A549 (cell line): Measurements from ENCODE around the gene TEX264. TPM values are rescaled to one million over a fixed set of nuclear protein-coding genes. Genes with fewer than 3 reads are reported as not detected.

Experiments used
- ATAC-seq, 2 experiments: fragments of 200-7000 bp in 1 of 2; fragments of >200 bp in 1 of 2; cut with Nextera tagmentation in 1 of 2; cut with Tn5 transposase in 1 of 2; 3 replicates each; pipeline versions ENCODE4 v1.8.0 to v1.9.1; 2018 to 2020; ENCODE audit warnings: mild to moderate bottlenecking in 1 of 2, moderate library complexity in 1 of 2
- CTCF ChIA-PET: fragments of 300-600 bp; sonication (Branson Sonifier 250); formaldehyde crosslinking; extraction: SDS; loops from one replicate; lab custom pipeline; 2021; ENCODE audit warnings: antibody characterized with exemption, inconsistent platforms; lab: Yijun Ruan, JAX
- POLR2A ChIA-PET: fragments of 350-600 bp; formaldehyde crosslinking; extraction: SDS; loops from one replicate; lab custom pipeline; 2021; ENCODE audit warnings: antibody characterized with exemption, inconsistent platforms; lab: Yijun Ruan, JAX
- DNase-seq, 2 experiments: peaks; one replicate each; pipeline versions ENCODE4 v3.0.0 to v3.0.0-alpha.2; 2011 to 2016; ENCODE audit warnings: low read depth in 1 of 2, low spot score in 1 of 2
- FAIRE-seq: peaks from 2 replicates; lab custom pipeline; 2011; peaks lifted over from hg19 to GRCh38; lab: Jason Lieb, UNC
- H3K27ac ChIP-seq, 2 experiments: fragments of >200 bp; sonication (Bioruptor Twin); formaldehyde crosslinking; 3 replicates each; pipeline ENCODE4 v1.5.1; 2016 to 2017
- H3K4me1 ChIP-seq: fragments of >200 bp; sonication (Bioruptor Twin); formaldehyde crosslinking; 3 replicates; pipeline ENCODE4 v1.6.1; 2016
- H3K4me2 ChIP-seq: fragments of >200 bp; sonication (Bioruptor Twin); formaldehyde crosslinking; 3 replicates; pipeline ENCODE4 v1.6.1; 2016
- H3K4me3 ChIP-seq: fragments of >200 bp; sonication (Bioruptor Twin); formaldehyde crosslinking; 3 replicates; pipeline ENCODE4 v1.5.1; 2016
- H3K9me3 ChIP-seq: fragments of >200 bp; sonication (Bioruptor Twin); formaldehyde crosslinking; 3 replicates; pipeline ENCODE4 v1.6.1; 2016
- BHLHE40 ChIP-seq: IDR thresholded peaks from 2 replicates; pipeline ENCODE4 v1.6.1; 2012; ENCODE audit warnings: low read depth, low read length, inconsistent platforms
- CHD4 ChIP-seq: fragments of 200-600 bp; sonication (generic); IDR thresholded peaks from 2 replicates; pipeline ENCODE4 v1.6.1; 2016; ENCODE audit warnings: antibody characterized with exemption, mild to moderate bottlenecking, borderline replicate concordance
- EHF ChIP-seq: fragments of 250-450 bp; sonication (Bioruptor Pico); IDR thresholded peaks from 2 replicates; pipeline ENCODE4 v1.5.0; 2020; ENCODE audit warnings: mild to moderate bottlenecking
- FOSL2 ChIP-seq, 2 experiments: fragments of 450-650 bp in 1 of 2; fragments of >200 bp in 1 of 2; sonication (Bioruptor Twin) in 1 of 2; formaldehyde crosslinking; IDR thresholded peaks; 2 replicates each; pipeline versions ENCODE4 v1.5.0 to v1.6.1; 2016 to 2020; ENCODE audit warnings: mild to moderate bottlenecking in 1 of 2, moderate library complexity in 1 of 2
- JUN ChIP-seq, 2 experiments: fragments of >200 bp; sonication (Bioruptor Twin); formaldehyde crosslinking; IDR thresholded peaks; 2 replicates in 1 of 2; 3 replicates in 1 of 2; pipeline ENCODE4 v1.6.1; 2016 to 2017
- JUNB ChIP-seq: fragments of >200 bp; sonication (Bioruptor Twin); formaldehyde crosslinking; IDR thresholded peaks from 2 replicates; pipeline ENCODE4 v1.6.1; 2016
- MYC ChIP-seq: IDR thresholded peaks from 2 replicates; pipeline ENCODE4 v1.6.1; 2012; ENCODE audit warnings: mild to moderate bottlenecking, inconsistent platforms, low read length, improper control_type of control experiment, borderline replicate concordance
- NR3C1 ChIP-seq: fragments of >200 bp; sonication (Bioruptor Twin); formaldehyde crosslinking; IDR thresholded peaks from 3 replicates; pipeline ENCODE4 v1.6.1; 2017
- POLR2A ChIP-seq: IDR thresholded peaks from 2 replicates; pipeline ENCODE4 v1.6.1; 2012; ENCODE audit warnings: mild to moderate bottlenecking, low read length
- RAD21 ChIP-seq, 2 experiments: fragments of >200 bp in 1 of 2; sonication (Bioruptor Twin) in 1 of 2; formaldehyde crosslinking in 1 of 2; IDR thresholded peaks in 1 of 2; conservative IDR thresholded peaks in 1 of 2; 2 replicates in 1 of 2; 3 replicates in 1 of 2; pipeline ENCODE4 v1.6.1; 2012 to 2018; ENCODE audit warnings: inconsistent platforms in 1 of 2
- RCOR1 ChIP-seq: fragments of 150-350 bp; IDR thresholded peaks from 2 replicates; pipeline ENCODE4 v1.6.1; 2014; ENCODE audit warnings: antibody characterized with exemption, low read length, low read depth
- SREBF2 ChIP-seq: fragments of 450-650 bp; IDR thresholded peaks from 2 replicates; pipeline ENCODE4 v1.6.1; 2014; ENCODE audit warnings: mild to moderate bottlenecking, moderate library complexity
- TP53 ChIP-seq: fragments of 250-450 bp; sonication (Bioruptor Pico); IDR thresholded peaks from 2 replicates; pipeline ENCODE4 v1.5.0; 2021; ENCODE audit warnings: mild to moderate bottlenecking, moderate library complexity
- ZSCAN20 ChIP-seq: fragments of 250-450 bp; sonication (Bioruptor Pico); IDR thresholded peaks from 2 replicates; pipeline ENCODE4 v1.8.0; 2022; ENCODE audit warnings: mild to moderate bottlenecking, moderate library complexity
- WGBS: methylation state at CpG from one replicate; pipeline ENCODE4 v1.1.6; 2017; ENCODE audit errors: missing lambda C conversion rate; 5-methylcytosine and 5-hydroxymethylcytosine counted together
- polyA plus RNA-seq, 4 experiments: library from polyadenylated mRNA; depleted of rRNA in 3 of 4; stranded (reverse); fragments of >200 nt; fragmentation: RNase III in 1 of 4; extraction: RNeasy Plus Mini Kit Qiagen cat#74134 plus additional on column Dnase treatment in 1 of 4; gene quantifications; 2 replicates in 3 of 4; 3 replicates in 1 of 4; pipeline ENCODE4 v1.2.3, GENCODE V29; 2011 to 2017
- TF ChIP-seq, protein P1 (sequence below): fragments of 150-350 bp; IDR thresholded peaks from 2 replicates; pipeline ENCODE4 v1.6.1; 2014; ENCODE audit warnings: low read depth, mild to moderate bottlenecking, low read length
- TF ChIP-seq, protein P2 (sequence below): fragments of 250-450 bp; sonication (Bioruptor Pico); IDR thresholded peaks from 2 replicates; pipeline ENCODE4 v1.5.0; 2020; ENCODE audit warnings: low read depth, mild to moderate bottlenecking, moderate library complexity
- TF ChIP-seq, protein P3 (sequence below): fragments of >200 bp; sonication (Bioruptor Twin); formaldehyde crosslinking; IDR thresholded peaks from 3 replicates; pipeline ENCODE4 v1.6.1; 2016
- TF ChIP-seq, protein P4 (sequence below): fragments of 450-650 bp; IDR thresholded peaks from 2 replicates; pipeline ENCODE4 v1.6.1; 2014; ENCODE audit warnings: antibody characterized with exemption

Gene TEX264
- polyA plus RNA-seq, 2 of the 4 experiments (the other 2 are of a cell fraction): 47.9 to 54.7 TPM

DNA sequence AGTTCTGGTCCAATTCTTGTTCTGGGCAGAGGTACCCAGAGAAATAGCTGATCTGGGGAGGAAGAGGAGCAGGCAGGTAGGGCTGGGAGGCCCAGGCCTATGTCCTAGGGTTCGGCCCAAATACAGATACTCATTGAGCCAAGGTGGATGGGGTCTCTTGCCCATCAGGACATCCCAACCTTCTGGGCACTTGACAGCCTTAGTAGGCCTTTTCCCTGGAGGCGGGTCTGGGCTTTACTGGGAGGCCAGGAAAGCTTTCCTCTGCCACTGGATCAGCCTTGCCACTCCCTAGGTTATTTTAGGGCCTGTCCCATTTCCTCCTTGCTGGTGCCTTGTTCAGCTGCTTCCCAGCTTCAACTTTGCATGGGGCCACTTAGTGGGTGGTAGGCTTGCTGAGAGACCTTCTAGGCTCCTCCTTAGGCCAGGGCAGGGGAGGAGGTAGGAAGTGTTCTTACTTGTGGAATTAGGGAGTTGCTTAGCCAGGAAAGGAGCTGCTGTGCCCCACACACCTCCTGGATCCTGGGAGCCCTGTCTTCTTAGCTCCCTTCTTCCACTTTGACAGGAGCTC lies 9.7 kb downstream of the TEX264 start:
- POLR2A ChIA-PET: no interaction called here
- peaks cover 4% of the 10 kb centered on the region; the same call in 1 of the 3 replicates for H3K4me1 ChIP-seq
- no peaks in the 10 kb centered on the region for H3K9me3 ChIP-seq
- DNase-seq (no peak), FAIRE-seq (no peak), ATAC-seq (no peak)
- no peak overlapping the region for H3K27ac ChIP-seq
- H3K4me3 ChIP-seq: no peak overlapping the region
- H3K4me2 ChIP-seq: no peak overlapping the region
- WGBS: 94% methylated on average over 2 of the region's 2 CpGs
- TF ChIP-seq RAD21 (conservative IDR thresholded peaks at IDR 0.05 in 1 of 2, IDR thresholded peaks at IDR 0.05 in 1 of 2): no peak
- TF ChIP-seq, all 56 proteins: peak for 0
- CTCF ChIA-PET: interaction anchor here (1.0 to 7.3 kb wide), 14 partner anchors 8 to 292 kb away, joined by 3 to 115 read pairs (median 13); partner anchors contain the start of genes DCAF1, GRM2 and RAD54L2

DNA sequence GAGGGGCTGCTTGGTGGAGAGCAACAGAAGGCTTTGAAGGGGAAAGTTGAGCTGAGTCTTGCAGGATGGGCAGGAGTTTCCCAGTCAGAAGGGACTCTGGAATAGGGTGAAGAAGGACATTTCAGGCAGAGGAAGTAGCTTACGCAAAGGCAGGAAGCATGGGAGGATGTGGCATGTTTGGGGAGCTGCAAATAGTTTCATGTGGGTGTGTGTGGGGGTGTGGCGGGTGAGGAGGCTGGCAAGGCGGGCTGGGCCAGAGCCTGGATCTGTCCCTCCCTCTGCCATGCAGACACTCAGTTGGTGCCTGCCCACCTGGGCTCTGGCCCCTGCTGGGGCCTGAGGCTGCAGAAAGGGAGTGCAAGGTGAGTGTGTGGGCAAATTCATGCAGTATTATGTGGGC lies 10.4 kb downstream of the TEX264 start:
- WGBS: 96% methylated on average over 3 of the region's 3 CpGs
- peak in 1 of 2 experiments; percentile 15; a peak in 3 of 6 replicates for ATAC-seq
- Histone ChIP-seq H3K4me3 (no peak overlapping the region), H3K4me2 (no peak overlapping the region), H3K9me3 (no peaks in the 10 kb centered on the region), H3K27ac (no peak overlapping the region), H3K4me1 (peaks cover 4% of the 10 kb centered on the region; the same call in 1 of the 3 replicates)
- POLR2A ChIA-PET: interaction anchor here (1.2 to 1.5 kb wide), 2 partner anchors 179 to 182 kb away, joined by 3 to 10 read pairs; partner anchors contain the start of gene DCAF1
- no peak for DNase-seq
- CTCF ChIA-PET: interaction anchor here (0.6 to 7.3 kb wide), 30 partner anchors 9 to 299 kb away, joined by 3 to 115 read pairs (median 5); partner anchors contain the start of genes DCAF1, GRM2, IQCF6 and RAD54L2
- no peak for FAIRE-seq
- TF ChIP-seq BHLHE40 (no peak), NR3C1 (no peak), SREBF2 (no peak), JUN (IDR thresholded peaks at IDR 0.05) (no peak), CHD4 (no peak), RAD21 (conservative IDR thresholded peaks at IDR 0.05 in 1 of 2, IDR thresholded peaks at IDR 0.05 in 1 of 2) (no peak), POLR2A (no peak), TP53 (CRISPR knock-in tag) (no peak), RCOR1 (no peak), JUNB (no peak), FOSL2 (IDR thresholded peaks at IDR 0.05) (no peak), FOSL2 (CRISPR knock-in tag; IDR thresholded peaks at IDR 0.05) (no peak), ZSCAN20 (CRISPR knock-in tag) (no peak), EHF (CRISPR knock-in tag) (no peak), MYC (no peak)
- TF ChIP-seq, protein P1, sequence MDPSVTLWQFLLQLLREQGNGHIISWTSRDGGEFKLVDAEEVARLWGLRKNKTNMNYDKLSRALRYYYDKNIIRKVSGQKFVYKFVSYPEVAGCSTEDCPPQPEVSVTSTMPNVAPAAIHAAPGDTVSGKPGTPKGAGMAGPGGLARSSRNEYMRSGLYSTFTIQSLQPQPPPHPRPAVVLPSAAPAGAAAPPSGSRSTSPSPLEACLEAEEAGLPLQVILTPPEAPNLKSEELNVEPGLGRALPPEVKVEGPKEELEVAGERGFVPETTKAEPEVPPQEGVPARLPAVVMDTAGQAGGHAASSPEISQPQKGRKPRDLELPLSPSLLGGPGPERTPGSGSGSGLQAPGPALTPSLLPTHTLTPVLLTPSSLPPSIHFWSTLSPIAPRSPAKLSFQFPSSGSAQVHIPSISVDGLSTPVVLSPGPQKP: no peak
- TF ChIP-seq, protein P2, sequence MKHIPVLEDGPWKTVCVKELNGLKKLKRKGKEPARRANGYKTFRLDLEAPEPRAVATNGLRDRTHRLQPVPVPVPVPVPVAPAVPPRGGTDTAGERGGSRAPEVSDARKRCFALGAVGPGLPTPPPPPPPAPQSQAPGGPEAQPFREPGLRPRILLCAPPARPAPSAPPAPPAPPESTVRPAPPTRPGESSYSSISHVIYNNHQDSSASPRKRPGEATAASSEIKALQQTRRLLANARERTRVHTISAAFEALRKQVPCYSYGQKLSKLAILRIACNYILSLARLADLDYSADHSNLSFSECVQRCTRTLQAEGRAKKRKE (CRISPR knock-in tag): no peak
- TF ChIP-seq, protein P3, sequence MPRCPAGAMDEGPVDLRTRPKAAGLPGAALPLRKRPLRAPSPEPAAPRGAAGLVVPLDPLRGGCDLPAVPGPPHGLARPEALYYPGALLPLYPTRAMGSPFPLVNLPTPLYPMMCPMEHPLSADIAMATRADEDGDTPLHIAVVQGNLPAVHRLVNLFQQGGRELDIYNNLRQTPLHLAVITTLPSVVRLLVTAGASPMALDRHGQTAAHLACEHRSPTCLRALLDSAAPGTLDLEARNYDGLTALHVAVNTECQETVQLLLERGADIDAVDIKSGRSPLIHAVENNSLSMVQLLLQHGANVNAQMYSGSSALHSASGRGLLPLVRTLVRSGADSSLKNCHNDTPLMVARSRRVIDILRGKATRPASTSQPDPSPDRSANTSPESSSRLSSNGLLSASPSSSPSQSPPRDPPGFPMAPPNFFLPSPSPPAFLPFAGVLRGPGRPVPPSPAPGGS: no peak
- TF ChIP-seq, protein P4, sequence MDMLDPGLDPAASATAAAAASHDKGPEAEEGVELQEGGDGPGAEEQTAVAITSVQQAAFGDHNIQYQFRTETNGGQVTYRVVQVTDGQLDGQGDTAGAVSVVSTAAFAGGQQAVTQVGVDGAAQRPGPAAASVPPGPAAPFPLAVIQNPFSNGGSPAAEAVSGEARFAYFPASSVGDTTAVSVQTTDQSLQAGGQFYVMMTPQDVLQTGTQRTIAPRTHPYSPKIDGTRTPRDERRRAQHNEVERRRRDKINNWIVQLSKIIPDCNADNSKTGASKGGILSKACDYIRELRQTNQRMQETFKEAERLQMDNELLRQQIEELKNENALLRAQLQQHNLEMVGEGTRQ: no peak
